ENCODE results near the gene RNF144A.
"Not testable (repeated sequence)": the region's sequence is repeated elsewhere in the genome, so short reads cannot be mapped to it uniquely, and the experiment has no call there.

Gene RNF144A

DNA sequence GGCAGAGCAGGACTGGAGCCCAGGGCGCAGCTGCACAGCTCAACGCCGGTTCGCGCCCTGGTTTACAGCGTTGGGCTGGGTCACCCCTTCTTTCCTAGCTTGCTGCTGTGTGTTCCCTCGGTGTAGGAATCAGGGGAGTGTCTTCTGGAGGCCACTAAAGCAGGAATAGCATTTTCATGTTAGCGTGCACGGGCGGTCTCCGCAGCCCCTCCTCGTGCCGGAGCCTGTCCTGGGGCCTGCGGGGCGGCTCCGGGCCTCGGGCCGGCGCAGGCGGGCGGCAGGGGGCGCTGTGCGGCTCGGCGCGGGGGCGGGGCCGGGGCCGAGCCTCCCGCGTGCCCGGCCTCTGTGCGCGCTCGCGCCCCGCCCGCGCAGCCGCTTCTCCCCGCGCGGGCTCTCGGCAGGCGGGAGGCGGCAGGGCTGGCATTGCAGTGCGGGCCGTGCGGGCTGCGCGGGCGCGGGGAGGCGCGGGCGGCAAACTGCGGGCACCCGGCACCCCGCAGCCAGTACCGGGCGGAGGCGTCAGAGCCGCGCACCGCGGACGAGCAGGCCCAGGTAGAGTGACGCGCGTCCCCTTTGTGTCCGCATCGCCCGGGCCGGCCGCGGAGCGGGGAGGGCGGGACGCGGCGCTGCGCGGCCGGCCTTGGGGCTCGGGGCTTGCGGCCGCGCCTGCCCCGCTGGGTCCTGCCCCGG, at the start of gene RNF144A:
Gene RNF144A, plus strand, starts transcription at position 342 of the 690 bp plus-strand sequence. CDS start 79,515 bp downstream, outside the sequence.
- peak; percentile 64 for DNase-seq

- no peak for DNase-seq
Measured at GRCh38 chr2:6872394-6872793, 44.8 kb upstream of the RNF144A start.

- DNase-seq = no peak
Measured at GRCh38 chr2:6874032-6874431, 43.2 kb upstream of the RNF144A start.

DNA sequence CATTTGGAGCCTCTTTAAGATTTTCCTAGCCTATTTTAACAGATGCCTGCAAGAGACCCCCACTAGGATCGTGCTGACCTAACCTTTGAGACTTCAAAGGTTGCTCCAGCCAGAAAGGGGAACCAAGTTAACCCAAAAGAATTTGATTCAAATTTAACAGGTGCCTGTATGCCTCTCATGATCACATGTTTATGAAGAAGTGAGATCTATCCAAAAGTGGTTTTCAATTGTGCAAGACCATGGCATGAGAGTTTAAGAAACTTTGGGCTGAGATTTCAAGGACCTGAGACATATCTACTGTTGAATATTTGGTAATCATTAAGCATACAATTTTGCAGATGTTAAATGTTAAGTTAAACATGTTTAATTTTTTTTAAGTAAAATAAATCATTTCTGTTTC, 40.9 kb upstream of the RNF144A start:
- no peak for DNase-seq

DNA sequence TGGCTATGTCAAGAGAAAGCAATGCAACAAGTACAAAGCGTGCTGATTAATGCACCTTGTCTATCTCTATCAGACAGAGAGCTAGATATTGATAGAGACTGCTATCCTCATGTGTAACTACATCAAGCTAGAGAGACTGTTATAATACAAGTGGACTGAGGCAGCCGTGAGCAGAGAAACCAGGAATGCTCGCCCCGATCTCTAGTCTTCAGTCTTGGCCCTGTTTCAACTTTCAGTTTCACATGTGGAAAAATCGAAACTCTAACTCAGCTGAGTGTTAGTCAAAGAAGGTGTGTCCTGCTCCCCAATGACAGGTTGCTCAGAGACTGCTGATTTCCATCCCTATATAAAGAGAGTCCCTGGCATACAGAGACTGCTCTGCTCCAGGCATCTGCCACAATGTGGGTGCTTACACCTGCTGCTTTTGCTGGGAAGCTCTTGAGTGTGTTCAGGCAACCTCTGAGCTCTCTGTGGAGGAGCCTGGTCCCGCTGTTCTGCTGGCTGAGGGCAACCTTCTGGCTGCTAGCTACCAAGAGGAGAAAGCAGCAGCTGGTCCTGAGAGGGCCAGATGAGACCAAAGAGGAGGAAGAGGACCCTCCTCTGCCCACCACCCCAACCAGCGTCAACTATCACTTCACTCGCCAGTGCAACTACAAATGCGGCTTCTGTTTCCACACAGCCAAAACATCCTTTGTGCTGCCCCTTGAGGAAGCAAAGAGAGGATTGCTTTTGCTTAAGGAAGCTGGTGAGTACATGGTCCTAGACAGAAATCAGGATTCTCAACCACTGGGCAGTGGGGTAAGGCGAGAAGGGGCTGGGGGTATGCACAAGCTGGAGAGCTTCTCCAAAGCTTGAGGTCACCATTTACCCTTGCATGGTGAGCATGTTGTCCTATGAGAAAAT, 39.6 kb upstream of the RNF144A start, which contains the start of gene RSAD2:
Gene RSAD2, plus strand, starts transcription at position 376 of the 903 bp plus-strand sequence. Its CDS starts 24 bp downstream, at position 400.
- no peak for DNase-seq

DNA sequence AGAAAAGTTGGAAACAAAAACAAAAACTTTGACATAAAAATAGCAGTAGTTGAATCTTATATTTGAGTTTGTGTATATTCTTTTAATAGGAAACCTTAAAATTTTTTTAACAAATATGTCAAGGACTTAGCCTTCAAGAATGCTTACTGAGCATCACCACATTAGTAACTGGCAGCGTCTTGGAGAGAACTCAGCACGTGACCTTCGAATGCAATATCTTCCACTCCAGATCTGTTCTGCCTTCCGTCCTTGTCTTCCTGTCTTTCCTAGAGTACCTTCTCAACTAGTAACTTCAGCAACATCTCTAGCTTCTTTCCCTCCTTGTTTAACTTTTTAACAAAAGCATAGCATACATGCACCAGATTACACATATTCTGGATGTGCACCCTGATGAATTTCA, 38.7 kb upstream of the RNF144A start:
- no peak for DNase-seq

DNA sequence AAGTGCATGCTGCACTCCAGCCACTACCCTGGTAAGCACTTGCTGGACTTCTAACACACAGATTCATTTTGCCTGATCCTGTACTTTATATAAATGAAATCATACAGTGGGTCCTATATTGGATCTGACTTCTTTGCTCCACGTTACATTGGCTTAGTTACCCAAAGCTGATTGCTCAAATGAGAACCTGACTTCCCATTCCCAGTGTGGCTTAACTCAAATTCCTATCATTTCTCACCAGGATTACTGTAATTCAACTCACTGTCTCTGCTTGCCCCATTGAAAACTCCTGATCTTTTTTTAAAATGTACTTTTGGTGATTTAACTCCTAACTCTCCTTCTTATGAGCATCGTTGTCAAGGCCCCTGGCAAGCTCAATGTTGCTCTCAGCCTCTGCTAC, 38.2 kb upstream of the RNF144A start:
- no peak for DNase-seq

- no peak for DNase-seq
Measured at GRCh38 chr2:6880200-6880733, 36.9 kb upstream of the RNF144A start.

DNA sequence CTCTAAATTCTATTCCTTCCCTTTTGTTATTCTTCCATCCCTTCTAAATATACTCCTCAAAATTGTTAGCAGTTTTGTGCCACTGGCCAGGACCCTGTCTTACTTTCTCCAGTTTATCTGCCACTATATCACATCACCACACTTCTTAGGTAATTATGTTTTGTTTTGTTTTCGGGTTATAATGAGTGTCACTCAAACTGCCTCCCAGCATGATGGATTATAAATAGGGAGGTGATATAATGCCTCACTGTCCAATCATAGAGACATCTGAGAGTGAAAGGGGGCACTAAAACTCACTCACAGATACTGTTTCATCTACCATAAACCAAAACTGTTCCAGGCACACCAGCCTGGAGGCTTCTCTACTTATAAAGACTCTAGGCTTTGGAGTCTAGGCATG, 36.2 kb upstream of the RNF144A start:
- no peak for DNase-seq

DNA sequence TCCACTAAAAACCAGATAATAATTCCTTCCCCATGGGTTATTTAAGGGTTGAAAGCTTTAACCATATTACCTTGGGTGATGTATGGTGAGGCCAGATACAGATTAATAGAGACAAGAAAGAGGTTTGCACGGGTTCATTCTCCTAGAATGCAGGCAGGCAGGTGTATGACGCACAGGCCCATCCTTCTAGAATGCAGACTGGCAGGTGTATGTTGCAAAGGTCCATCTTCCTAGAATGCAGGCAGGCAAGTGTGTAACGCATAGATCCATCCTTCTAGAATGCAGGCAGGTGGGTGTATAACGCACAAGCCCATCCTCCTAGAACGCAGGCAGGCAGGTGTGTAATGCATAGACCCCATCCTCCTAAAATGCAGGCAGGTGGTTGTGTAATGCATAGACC, 35.7 kb upstream of the RNF144A start:
- DNase-seq = no peak

DNA sequence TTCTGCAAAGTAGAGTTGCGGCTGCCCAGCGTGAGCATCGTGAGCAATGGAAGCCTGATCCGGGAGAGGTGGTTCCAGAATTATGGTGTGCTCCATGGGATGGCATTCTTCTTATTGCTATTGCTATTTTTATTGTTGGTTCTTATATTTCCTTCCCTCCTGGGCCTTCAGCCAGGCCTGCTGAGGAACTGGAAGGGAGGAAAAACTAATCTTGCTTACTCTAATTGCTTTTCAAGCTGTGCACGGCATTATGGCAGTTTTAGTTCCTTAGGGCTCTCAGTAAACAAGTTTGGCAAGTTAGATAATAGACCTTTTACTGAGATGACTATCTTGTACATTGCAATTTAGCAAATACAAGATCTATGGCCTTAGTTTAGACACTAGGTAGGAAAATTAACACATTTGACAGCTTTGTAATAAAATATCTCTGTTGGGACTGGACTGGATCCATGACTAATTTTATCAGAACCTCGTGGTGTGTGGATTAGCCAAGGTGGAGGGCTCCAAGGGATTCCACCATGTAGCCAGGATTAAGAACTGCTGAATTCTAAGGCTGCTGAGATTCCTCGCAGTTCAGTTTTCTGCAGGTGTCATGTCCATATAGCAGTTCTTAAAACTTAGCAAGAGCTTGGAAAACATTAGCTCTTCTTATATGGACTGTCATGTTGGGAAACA, 33.6 kb upstream of the RNF144A start:
- no peak for DNase-seq

- no peak for DNase-seq
Measured at GRCh38 chr2:6885551-6885950, 31.7 kb upstream of the RNF144A start.

- no peak for DNase-seq
Measured at GRCh38 chr2:6885968-6886367, 31.2 kb upstream of the RNF144A start.

GRCh38 chr2:6887751-6888192, 29.4 kb upstream of the RNF144A start:
- DNase-seq = no peak

DNA sequence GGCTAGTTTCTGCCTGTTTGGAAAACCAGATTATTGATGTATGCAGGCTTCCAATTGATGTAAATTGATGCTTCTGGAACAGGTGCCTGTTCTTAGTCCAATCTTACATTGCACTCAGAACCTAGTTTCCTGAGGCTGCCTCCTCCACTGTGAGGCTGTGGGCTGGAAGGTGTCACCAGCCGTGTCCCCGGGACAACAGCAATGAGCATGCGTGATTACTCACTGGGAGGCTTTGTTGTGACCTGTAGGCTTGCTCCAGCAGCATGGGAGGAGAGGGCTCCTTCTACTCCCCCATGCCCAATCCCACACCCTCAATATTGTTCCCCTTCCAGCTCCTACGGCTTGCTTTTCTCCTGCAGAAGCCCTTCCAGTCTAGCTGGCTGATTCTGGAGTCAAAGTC, 28.5 kb upstream of the RNF144A start:
- no peak for DNase-seq

DNA sequence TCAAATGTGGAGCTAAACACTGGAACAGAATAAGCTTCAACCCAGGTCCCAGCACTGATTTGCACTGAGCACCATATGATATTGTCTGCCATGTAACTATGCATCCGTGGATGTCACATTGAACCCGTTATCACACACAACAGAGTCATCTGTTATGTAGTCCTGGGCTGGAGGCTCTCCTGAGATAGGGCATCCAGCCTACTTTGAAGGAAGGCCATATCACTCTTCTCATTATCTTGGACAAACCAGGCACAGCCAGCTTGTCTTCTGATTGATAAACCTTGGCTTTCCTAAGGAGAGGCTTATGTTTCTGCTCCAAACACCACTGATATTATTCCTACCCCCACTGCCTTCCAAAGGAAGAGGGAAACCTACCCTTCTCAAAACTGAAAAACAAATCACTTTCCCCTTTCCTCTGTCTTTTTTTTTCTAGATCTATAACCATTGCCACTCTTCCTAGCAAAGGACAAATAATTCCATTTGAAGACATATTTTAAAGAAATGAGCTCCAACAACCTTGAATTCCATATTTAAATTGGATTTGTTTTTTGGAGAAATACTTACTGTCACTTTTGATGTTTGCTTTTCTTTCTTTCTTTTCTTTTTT, 23.2 kb upstream of the RNF144A start:
- no peak for DNase-seq

- no peak for DNase-seq
Measured at GRCh38 chr2:6896930-6897759, 20.1 kb upstream of the RNF144A start.

- not testable (repeated sequence) for DNase-seq
Measured at GRCh38 chr2:6902581-6902980, 14.6 kb upstream of the RNF144A start.

- DNase-seq = no peak
Measured at GRCh38 chr2:6905668-6906067, 11.5 kb upstream of the RNF144A start.

- no peak for DNase-seq
Measured at GRCh38 chr2:6906165-6906741, 11.0 kb upstream of the RNF144A start.

GRCh38 chr2:6908291-6908690, 8.9 kb upstream of the RNF144A start:
- DNase-seq = no peak

Data from stimulated activated naive CD4-positive, alpha-beta T cell treated with Interleukin-2 at 50 U/mL for 16 hours (primary cell).